ENCODE results near the gene RHOB. TPM values are rescaled to one million over a fixed set of nuclear protein-coding genes. Genes with fewer than 3 reads are reported as not detected.

The RHOB gene
- total RNA-seq, 6 experiments from 2014 or later: 185 to 656 (median 388) TPM

DNA sequence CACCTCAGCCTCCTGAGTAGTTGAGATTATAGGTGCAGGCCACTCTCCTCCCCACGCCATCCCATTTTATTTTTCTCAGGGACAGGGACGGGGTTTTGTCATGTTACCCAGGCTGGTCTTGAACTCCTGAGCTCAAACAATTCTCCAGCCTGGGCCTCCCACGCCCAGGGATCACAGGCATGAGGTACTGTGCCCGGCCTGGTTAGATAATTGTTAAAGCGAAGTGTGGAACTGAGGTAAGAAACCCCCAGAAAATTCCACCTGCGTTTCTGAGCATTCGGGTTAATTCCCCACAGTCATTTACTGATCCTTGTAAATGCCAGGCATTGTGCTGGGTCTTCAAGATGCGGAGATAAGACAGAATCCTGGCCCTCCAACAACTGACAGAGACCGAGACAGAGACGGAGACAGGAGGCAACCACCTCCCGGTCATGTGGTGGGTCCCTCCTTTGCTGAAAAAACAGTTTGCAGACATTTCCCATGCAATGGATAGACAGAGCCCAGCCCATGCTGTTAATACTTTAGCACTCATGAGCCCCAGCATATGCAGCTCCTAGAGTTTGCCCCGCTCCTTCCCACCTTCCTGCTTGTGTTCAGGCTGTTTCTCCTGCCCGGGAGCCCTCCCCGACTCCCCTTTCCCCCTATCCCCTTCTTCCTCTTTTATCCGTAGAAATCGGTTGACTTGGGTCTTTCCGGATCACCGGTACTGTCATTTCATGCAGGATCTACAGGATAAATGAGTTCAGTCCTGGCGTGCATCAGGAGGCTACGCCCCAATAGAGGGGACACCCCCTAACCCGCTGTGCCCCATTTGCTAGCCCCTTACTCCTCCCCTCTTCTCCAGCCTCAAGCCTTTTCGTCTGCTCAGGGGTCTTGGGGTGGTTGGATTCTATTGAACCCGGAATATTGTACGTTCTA, 1.6 kb upstream of the RHOB start:
- no peaks in the 10 kb centered on the region for H3K9me3 ChIP-seq
- H3K36me3 ChIP-seq: peaks cover 0 to 20% (median 14%) of the 10 kb centered on the region in 4 donors
- intact Hi-C loops (cut with DNase I): loop anchor here (5.0 to 10.0 kb wide), 2 partner anchors 150 to 197 kb away; no protein-coding TSS in a partner anchor
- 46% methylated on average over 22 of the region's 24 CpGs for WGBS (ENCODE audit: insufficient coverage, low coverage, low lambda C conversion rate, missing lambda C conversion rate)
- no peak overlapping the region for H3K4me3 ChIP-seq
- no peak for ATAC-seq
- H3K27me3 ChIP-seq: no peaks in the 10 kb centered on the region
- H3K27ac ChIP-seq: peak overlapping the region; percentile 80 to 88 (median 83)
- H3K4me1 ChIP-seq: peaks cover 0 to 35% (median 5%) of the 10 kb centered on the region in 4 donors
- TF ChIP-seq POLR2A (IDR thresholded peaks at IDR 0.05): no peak
- TF ChIP-seq, protein P1, sequence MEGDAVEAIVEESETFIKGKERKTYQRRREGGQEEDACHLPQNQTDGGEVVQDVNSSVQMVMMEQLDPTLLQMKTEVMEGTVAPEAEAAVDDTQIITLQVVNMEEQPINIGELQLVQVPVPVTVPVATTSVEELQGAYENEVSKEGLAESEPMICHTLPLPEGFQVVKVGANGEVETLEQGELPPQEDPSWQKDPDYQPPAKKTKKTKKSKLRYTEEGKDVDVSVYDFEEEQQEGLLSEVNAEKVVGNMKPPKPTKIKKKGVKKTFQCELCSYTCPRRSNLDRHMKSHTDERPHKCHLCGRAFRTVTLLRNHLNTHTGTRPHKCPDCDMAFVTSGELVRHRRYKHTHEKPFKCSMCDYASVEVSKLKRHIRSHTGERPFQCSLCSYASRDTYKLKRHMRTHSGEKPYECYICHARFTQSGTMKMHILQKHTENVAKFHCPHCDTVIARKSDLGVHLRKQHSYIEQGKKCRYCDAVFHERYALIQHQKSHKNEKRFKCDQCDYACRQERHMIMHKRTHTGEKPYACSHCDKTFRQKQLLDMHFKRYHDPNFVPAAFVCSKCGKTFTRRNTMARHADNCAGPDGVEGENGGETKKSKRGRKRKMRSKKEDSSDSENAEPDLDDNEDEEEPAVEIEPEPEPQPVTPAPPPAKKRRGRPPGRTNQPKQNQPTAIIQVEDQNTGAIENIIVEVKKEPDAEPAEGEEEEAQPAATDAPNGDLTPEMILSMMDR (IDR thresholded peaks at IDR 0.05): no peak
- DNase-seq: peak in 1 of 3 donors; percentile 47

DNA sequence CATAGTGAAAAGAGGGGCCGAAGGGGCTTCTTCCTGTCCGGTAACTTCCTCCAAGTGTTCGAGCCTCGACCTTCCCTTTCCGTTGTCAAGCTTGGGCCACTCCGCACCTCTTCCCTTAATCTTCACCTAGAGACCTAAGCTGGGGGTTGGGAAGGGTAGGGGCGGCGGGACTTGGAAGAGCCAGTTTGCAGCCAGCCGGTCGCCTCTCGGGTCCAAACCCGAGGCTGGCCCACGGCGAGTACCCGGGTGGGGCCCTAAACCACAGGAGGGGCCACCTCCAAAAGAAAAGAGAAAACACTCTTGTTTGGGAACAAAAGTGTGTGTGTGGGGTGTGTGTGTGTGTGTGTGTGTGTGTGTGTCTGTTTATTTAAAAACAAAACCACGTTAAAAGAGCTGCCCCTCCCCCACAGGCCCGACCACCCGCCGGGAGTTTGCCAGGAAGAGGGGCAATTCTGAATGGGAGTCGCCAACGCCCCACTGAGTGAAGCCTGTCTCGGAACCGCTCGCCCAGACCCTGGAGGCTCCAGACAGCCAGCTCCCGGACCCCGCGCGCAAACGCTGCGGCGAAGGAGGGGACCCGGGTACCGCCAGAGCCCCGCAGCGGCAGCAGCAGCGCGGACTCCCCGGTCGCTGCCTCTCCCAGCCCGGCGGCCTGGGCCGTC, 488 bp upstream of the RHOB start:
- H3K4me3 ChIP-seq: peak overlapping the region; percentile 67 to 99 (median 90)
- no peaks in the 10 kb centered on the region for H3K27me3 ChIP-seq
- H3K4me1 ChIP-seq: peaks cover 0 to 42% (median 5%) of the 10 kb centered on the region in 4 donors
- ATAC-seq (no peak), DNase-seq (peak; percentile 52 to 65 (median 62))
- TF ChIP-seq, protein P1 (IDR thresholded peaks at IDR 0.05): no peak
- TF ChIP-seq POLR2A (IDR thresholded peaks at IDR 0.05): no peak
- intact Hi-C loops (cut with DNase I): loop anchor here (10.0 kb wide), 1 partner anchor 148 kb away; no protein-coding TSS in a partner anchor
- H3K36me3 ChIP-seq: peaks cover 0 to 20% (median 14%) of the 10 kb centered on the region in 4 donors
- 4% methylated on average over 15 of the region's 42 CpGs for WGBS (ENCODE audit: insufficient coverage, low coverage, low lambda C conversion rate, missing lambda C conversion rate)
- H3K27ac ChIP-seq: peak overlapping the region; percentile 98 to 100 (median 99)
- no peaks in the 10 kb centered on the region for H3K9me3 ChIP-seq

DNA sequence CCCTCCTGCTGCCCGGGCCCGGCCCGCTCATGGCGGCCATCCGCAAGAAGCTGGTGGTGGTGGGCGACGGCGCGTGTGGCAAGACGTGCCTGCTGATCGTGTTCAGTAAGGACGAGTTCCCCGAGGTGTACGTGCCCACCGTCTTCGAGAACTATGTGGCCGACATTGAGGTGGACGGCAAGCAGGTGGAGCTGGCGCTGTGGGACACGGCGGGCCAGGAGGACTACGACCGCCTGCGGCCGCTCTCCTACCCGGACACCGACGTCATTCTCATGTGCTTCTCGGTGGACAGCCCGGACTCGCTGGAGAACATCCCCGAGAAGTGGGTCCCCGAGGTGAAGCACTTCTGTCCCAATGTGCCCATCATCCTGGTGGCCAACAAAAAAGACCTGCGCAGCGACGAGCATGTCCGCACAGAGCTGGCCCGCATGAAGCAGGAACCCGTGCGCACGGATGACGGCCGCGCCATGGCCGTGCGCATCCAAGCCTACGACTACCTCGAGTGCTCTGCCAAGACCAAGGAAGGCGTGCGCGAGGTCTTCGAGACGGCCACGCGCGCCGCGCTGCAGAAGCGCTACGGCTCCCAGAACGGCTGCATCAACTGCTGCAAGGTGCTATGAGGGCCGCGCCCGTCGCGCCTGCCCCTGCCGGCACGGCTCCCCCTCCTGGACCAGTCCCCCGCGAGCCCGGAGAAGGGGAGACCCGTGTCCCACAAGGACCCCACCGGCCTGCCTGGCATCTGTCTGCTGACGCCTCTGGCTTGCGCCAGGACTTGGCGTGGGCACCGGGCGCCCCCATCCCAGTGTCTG, 767 bp downstream of the RHOB start:
- WGBS (ENCODE audit: insufficient coverage, low coverage, low lambda C conversion rate, missing lambda C conversion rate): 1% methylated on average over 15 of the region's 78 CpGs
- H3K4me1 ChIP-seq: peaks cover 0 to 42% (median 5%) of the 10 kb centered on the region in 4 donors
- ATAC-seq (peak in 3 of 4 donors; percentile 0 to 5 (median 3)), DNase-seq (peak; percentile 50 to 76 (median 64))
- H3K4me3 ChIP-seq: peak overlapping the region; percentile 67 to 99 (median 90)
- intact Hi-C loops (cut with DNase I): loop anchor here (10.0 kb wide), 1 partner anchor 147 kb away; no protein-coding TSS in a partner anchor
- no peaks in the 10 kb centered on the region for H3K27me3 ChIP-seq
- H3K27ac ChIP-seq: peak overlapping the region; percentile 98 to 100 (median 99)
- H3K36me3 ChIP-seq: peaks cover 0 to 20% (median 14%) of the 10 kb centered on the region in 4 donors
- H3K9me3 ChIP-seq: no peaks in the 10 kb centered on the region
- TF ChIP-seq POLR2A (IDR thresholded peaks at IDR 0.05): peak; percentile 75
- TF ChIP-seq, protein P1 (IDR thresholded peaks at IDR 0.05): peak in 1 of 4 donors; percentile 3
